ENCODE data around the gene OTUD4. TPM values are rescaled to one million over a fixed set of nuclear protein-coding genes. Genes with fewer than 3 reads are reported as not detected.

The OTUD4 gene
- total and polyA plus RNA-seq, 2 donors (not counting 3 experiments of a cell fraction or from before 2014, with no cell fraction given), result 12.6 to 40.9 TPM

GRCh38 chr4:145155268-145155870 lies 25.0 kb downstream of the OTUD4 start:
- H2AFZ ChIP-seq (ENCODE audit: low read depth, low read length), result no peak overlapping the region
- H3K79me2 ChIP-seq (ENCODE audit: control insufficient read depth, insufficient read depth, low read length), result peaks cover 17% of the 10 kb centered on the region
- H3K9me1 ChIP-seq (replicated peaks; ENCODE audit: control insufficient read depth, extremely low read depth, insufficient read depth, low read length), result no peaks in the 10 kb centered on the region
- H3K4me1 ChIP-seq (ENCODE audit: control insufficient read depth, extremely low read depth, insufficient read depth, low read length), result peaks cover 28% of the 10 kb centered on the region
- no TSS peak for BruUV-seq (replicated peaks)
- H3K9ac ChIP-seq (replicated peaks; ENCODE audit: extremely low read depth, insufficient read depth, low read length), result peak overlapping the region; percentile 40
- no peaks in the 10 kb centered on the region for H3K9me3 ChIP-seq (replicated peaks; ENCODE audit: control insufficient read depth, insufficient read depth, low read length)
- ChIA-PET CTCF (interaction anchor here (1.0 to 2.8 kb wide), 13 partner anchors 10 to 468 kb away, joined by 3 to 31 read pairs (median 5); no protein-coding TSS in a partner anchor), POLR2A (interaction anchor here (1.2 kb wide), 1 partner anchor 16 kb away, joined by 4 read pairs; no protein-coding TSS in a partner anchor)
- H4K20me1 ChIP-seq (replicated peaks; ENCODE audit: control insufficient read depth, extremely low read depth, insufficient read depth, low read length), result no peaks in the 10 kb centered on the region
- intact Hi-C loops (cut with micrococcal nuclease), result loop anchor here (2.0 to 10.0 kb wide), 3 partner anchors 229 to 392 kb away; no protein-coding TSS in a partner anchor
- dilution Hi-C loops (cut with MboI; ENCODE audit: extremely low pct_ligation_motif_present, low sequenced_read_pairs), result no loop called here
- H3K27me3 ChIP-seq (ENCODE audit: control insufficient read depth in 2 of 2, insufficient read depth in 2 of 2, low read length in 2 of 2), result no peaks in the 10 kb centered on the region
- H3K36me3 ChIP-seq (ENCODE audit: control insufficient read depth in 2 of 2, extremely low read depth in 1 of 2, insufficient read depth in 2 of 2, low read length in 2 of 2), result peaks cover 4 to 11% of the 10 kb centered on the region in 2 experiments
- DNase-seq (ENCODE audit: low read depth, low spot score), result peak; percentile 85
- no peak overlapping the region for H3K4me3 ChIP-seq (replicated peaks in 1 of 3; ENCODE audit: insufficient read depth in 1 of 3, low read depth in 1 of 3, low read length in 3 of 3)
- peak overlapping the region; percentile 64 for H3K27ac ChIP-seq (ENCODE audit: insufficient read depth, low read depth, low read length)
- peak; percentile 91 for FAIRE-seq
- no peak for TF ChIP-seq MAX (IDR thresholded peaks at IDR 0.05; ENCODE audit: insufficient read depth, insufficient read length)
- no peak for TF ChIP-seq CTCF (IDR thresholded peaks at IDR 0.05; ENCODE audit: extremely low read depth in 1 of 2, insufficient read depth in 1 of 2, low read depth in 1 of 2, low read length in 2 of 2)
- TF ChIP-seq POLR2A (IDR thresholded peaks at IDR 0.05; ENCODE audit: low read depth, low read length), result no peak
- no peak for TF ChIP-seq JUN (IDR thresholded peaks at IDR 0.05; ENCODE audit: borderline replicate concordance, insufficient read depth, insufficient read length, low read depth)
- no peak for TF ChIP-seq MYC (IDR thresholded peaks at IDR 0.05; ENCODE audit: low read depth, low read length)
- no peak for TF ChIP-seq FOS (IDR thresholded peaks at IDR 0.05; ENCODE audit: borderline replicate concordance, insufficient read depth, low read length)
- TF ChIP-seq GATA2 (IDR thresholded peaks at IDR 0.05; ENCODE audit: insufficient read depth, insufficient read length, low read depth, low read length), result no peak
- peak overlapping the region; percentile 24 for H3K4me2 ChIP-seq (ENCODE audit: insufficient read depth, low read length)

Measured in endothelial cell of umbilical vein (primary cell).